Panc1 (cell line): ENCODE measurements around the gene ZBTB25. TPM values are rescaled to one million over a fixed set of nuclear protein-coding genes. Genes with fewer than 3 reads are reported as not detected.

Source experiments
- ATAC-seq: fragments of 200-7000 bp; cut with Tn5 transposase; 2 replicates; pipeline ENCODE4 v1.9.1; 2020; ENCODE audit warnings: mild to moderate bottlenecking, moderate library complexity
- BruUV-seq: library from RNA; stranded (reverse); fragments of 400-500 nt; replicated peaks from 2 replicates; lab custom pipeline; 2021; lab: Mats Ljungman, UMichigan
- CTCF ChIA-PET: fragments of 300-600 bp; sonication (Branson Sonifier 250); formaldehyde crosslinking; loops from one replicate; lab custom pipeline; 2022; ENCODE audit warnings: antibody characterized with exemption; lab: Charles Lee
- POLR2A ChIA-PET: fragments of 300-600 bp; sonication (Branson Sonifier 250); formaldehyde crosslinking; loops from one replicate; lab custom pipeline; 2022; ENCODE audit warnings: antibody characterized with exemption; lab: Charles Lee
- DNase-seq: peaks from one replicate; pipeline ENCODE4 v3.0.0-alpha.2; 2010; ENCODE audit warnings: low read depth, low spot score
- H3K27ac ChIP-seq: 2 replicates; pipeline ENCODE4 v1.5.1; 2011; ENCODE audit warnings: mild to moderate bottlenecking, low read length, inconsistent platforms
- H3K27me3 ChIP-seq: fragments of 200-500 bp; sonication (Bioruptor generic); 2 replicates; pipeline ENCODE4 v1.6.0; 2014; ENCODE audit warnings: low read length, inconsistent platforms; ENCODE audit not compliant: control insufficient read depth, insufficient read depth
- H3K36me3 ChIP-seq: fragments of 200-500 bp; sonication (Bioruptor generic); 2 replicates; pipeline ENCODE4 v1.5.1; 2014; ENCODE audit warnings: inconsistent platforms, mild to moderate bottlenecking, low read length, moderate library complexity; ENCODE audit not compliant: control insufficient read depth, insufficient read depth
- H3K4me1 ChIP-seq: 2 replicates; pipeline ENCODE4 v1.5.1; 2011; ENCODE audit warnings: inconsistent platforms, mild to moderate bottlenecking, low read length, moderate library complexity; ENCODE audit not compliant: control insufficient read depth, insufficient read depth
- H3K4me3 ChIP-seq, 2 experiments: 2 replicates each; pipeline ENCODE4 v1.5.1; 2011 to 2012; ENCODE audit warnings: low read depth in 2 of 2, low read length in 2 of 2, mild to moderate bottlenecking in 2 of 2, inconsistent platforms in 1 of 2, moderate library complexity in 1 of 2
- H3K9me3 ChIP-seq: fragments of 200-500 bp; sonication (Bioruptor generic); 2 replicates; pipeline ENCODE4 v1.5.1; 2014; ENCODE audit warnings: low read depth, mild to moderate bottlenecking, inconsistent platforms, low read length, moderate library complexity; ENCODE audit not compliant: control insufficient read depth, insufficient read depth
- CTCF ChIP-seq: fragments of 450-650 bp; IDR thresholded peaks from 2 replicates; pipeline ENCODE4 v1.5.1; 2017; ENCODE audit warnings: mild to moderate bottlenecking
- POLR2AphosphoS5 ChIP-seq: IDR thresholded peaks from 2 replicates; pipeline ENCODE4 v1.6.1; 2012; ENCODE audit warnings: mild to moderate bottlenecking, low read depth, low read length, moderate library complexity
- SIN3A ChIP-seq: IDR thresholded peaks from 2 replicates; pipeline ENCODE4 v1.6.1; 2012; ENCODE audit warnings: low read depth, mild to moderate bottlenecking, low read length, moderate library complexity, borderline replicate concordance; ENCODE audit not compliant: insufficient read depth
- TCF7L2 ChIP-seq: IDR thresholded peaks from 2 replicates; pipeline ENCODE4 v1.6.1; 2011; ENCODE audit warnings: mild to moderate bottlenecking, low read depth, low read length, inconsistent platforms
- in situ Hi-C: cut with HindIII; loops from 2 replicates; pipeline ENCODE4 v1.10.0; 2016; ENCODE audit warnings: low sequenced_read_pairs, low pct_unique_long_range_greater_than_20kb
- intact Hi-C: fragments of 100-400 bp; cut with micrococcal nuclease; formaldehyde crosslinking; loops from one replicate; pipeline ENCODE4 v1.10.0; 2022; ENCODE audit not compliant: unreplicated experiment
- total RNA-seq: library from RNA; stranded (reverse); gene quantifications from one replicate; pipeline ENCODE4 v1.2.1, GENCODE V29; 2021; ENCODE audit not compliant: unreplicated experiment
- TF ChIP-seq, protein P1 (sequence below), 2 experiments: IDR thresholded peaks; 2 replicates each; pipeline ENCODE4 v1.6.1; 2011 to 2012; ENCODE audit warnings: low read depth in 2 of 2, control low read depth in 1 of 2, low read length in 1 of 2, mild to moderate bottlenecking in 1 of 2, moderate library complexity in 1 of 2; ENCODE audit not compliant: insufficient read depth in 1 of 2

ZBTB25 gene
- total RNA-seq, 1 experiment from 2014 or later = 9.0 TPM

DNA sequence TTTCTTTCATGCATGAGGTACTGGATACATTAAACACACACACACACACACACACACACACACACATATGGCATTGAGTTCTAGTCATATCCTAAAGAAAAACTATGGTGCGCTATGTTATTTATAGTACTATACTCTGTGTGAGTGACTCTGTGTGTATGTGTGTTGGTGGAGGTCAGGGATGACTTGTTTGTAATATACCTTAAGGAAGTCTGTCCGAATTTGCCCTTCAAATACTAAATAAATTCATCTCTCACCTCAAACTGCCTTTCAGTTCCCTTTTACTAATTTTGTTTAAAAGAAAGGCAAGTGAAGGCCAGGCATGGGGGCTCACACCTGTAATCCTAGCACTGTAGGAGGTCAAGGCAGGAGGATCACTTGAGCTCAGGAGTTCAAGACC, 40.4 kb downstream of the ZBTB25 start:
- no peak overlapping the region for H3K4me3 ChIP-seq
- TF ChIP-seq, protein P1, sequence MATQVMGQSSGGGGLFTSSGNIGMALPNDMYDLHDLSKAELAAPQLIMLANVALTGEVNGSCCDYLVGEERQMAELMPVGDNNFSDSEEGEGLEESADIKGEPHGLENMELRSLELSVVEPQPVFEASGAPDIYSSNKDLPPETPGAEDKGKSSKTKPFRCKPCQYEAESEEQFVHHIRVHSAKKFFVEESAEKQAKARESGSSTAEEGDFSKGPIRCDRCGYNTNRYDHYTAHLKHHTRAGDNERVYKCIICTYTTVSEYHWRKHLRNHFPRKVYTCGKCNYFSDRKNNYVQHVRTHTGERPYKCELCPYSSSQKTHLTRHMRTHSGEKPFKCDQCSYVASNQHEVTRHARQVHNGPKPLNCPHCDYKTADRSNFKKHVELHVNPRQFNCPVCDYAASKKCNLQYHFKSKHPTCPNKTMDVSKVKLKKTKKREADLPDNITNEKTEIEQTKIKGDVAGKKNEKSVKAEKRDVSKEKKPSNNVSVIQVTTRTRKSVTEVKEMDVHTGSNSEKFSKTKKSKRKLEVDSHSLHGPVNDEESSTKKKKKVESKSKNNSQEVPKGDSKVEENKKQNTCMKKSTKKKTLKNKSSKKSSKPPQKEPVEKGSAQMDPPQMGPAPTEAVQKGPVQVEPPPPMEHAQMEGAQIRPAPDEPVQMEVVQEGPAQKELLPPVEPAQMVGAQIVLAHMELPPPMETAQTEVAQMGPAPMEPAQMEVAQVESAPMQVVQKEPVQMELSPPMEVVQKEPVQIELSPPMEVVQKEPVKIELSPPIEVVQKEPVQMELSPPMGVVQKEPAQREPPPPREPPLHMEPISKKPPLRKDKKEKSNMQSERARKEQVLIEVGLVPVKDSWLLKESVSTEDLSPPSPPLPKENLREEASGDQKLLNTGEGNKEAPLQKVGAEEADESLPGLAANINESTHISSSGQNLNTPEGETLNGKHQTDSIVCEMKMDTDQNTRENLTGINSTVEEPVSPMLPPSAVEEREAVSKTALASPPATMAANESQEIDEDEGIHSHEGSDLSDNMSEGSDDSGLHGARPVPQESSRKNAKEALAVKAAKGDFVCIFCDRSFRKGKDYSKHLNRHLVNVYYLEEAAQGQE (IDR thresholded peaks at IDR 0.05; ENCODE audit: insufficient read depth in 1 of 2, low read depth in 2 of 2, low read length in 1 of 2) = no peak
- no peak for TF ChIP-seq TCF7L2
- no peak for TF ChIP-seq SIN3A
- TF ChIP-seq POLR2AphosphoS5 = no peak
- no peak for TF ChIP-seq CTCF
- no peaks in the 10 kb centered on the region; the same call in 1 of the 2 replicates for H3K36me3 ChIP-seq
- intact Hi-C loops = no loop called here
- H3K27me3 ChIP-seq = no peaks in the 10 kb centered on the region
- POLR2A ChIA-PET = interaction anchor here (0.6 to 0.7 kb wide), 4 partner anchors 20 to 1552 kb away, joined by 3 to 7 read pairs (median 4); no protein-coding TSS in a partner anchor
- ATAC-seq (no peak), DNase-seq (no peak)
- CTCF ChIA-PET = no interaction called here
- H3K9me3 ChIP-seq = no peaks in the 10 kb centered on the region
- no TSS peak for BruUV-seq
- H3K4me1 ChIP-seq = peaks cover 2% of the 10 kb centered on the region; the same call in 1 of the 2 replicates
- H3K27ac ChIP-seq = no peak overlapping the region
- in situ Hi-C loops = no loop called here

- peaks cover under 1% of the 10 kb centered on the region; the same call in 1 of the 2 replicates for H3K4me1 ChIP-seq
- no peak overlapping the region for H3K4me3 ChIP-seq
- no peak overlapping the region for H3K27ac ChIP-seq
- ATAC-seq = no peak
- no peaks in the 10 kb centered on the region for H3K27me3 ChIP-seq
- no peak for TF ChIP-seq TCF7L2
- TF ChIP-seq SIN3A = no peak
- no peak for TF ChIP-seq POLR2AphosphoS5
- TF ChIP-seq, protein P1 (IDR thresholded peaks at IDR 0.05; ENCODE audit: insufficient read depth in 1 of 2, low read depth in 2 of 2, low read length in 1 of 2) = no peak
- TF ChIP-seq CTCF = no peak
- in situ Hi-C loops = no loop called here
- no peaks in the 10 kb centered on the region; the same call in 1 of the 2 replicates for H3K36me3 ChIP-seq
- DNase-seq = no peak
- BruUV-seq = no TSS peak
- POLR2A ChIA-PET = no interaction called here
- H3K9me3 ChIP-seq = no peaks in the 10 kb centered on the region
- CTCF ChIA-PET = no interaction called here
- intact Hi-C loops = no loop called here
These were observed 42.4 kb downstream of the ZBTB25 start for GRCh38 chr14:64461221-64461620.
